Testis (tissue), 3 donors: Measurements from ENCODE around the gene COBL. TPM values are rescaled to one million over a fixed set of nuclear protein-coding genes. Genes with fewer than 3 reads are reported as not detected.

ENCODE experiments used
- DNase-seq: peaks from one replicate; pipeline ENCODE4 v3.0.0-alpha.2; 2019
- H3K27ac ChIP-seq, 2 donors: fragments of 200-600 bp; sonication (generic); one replicate each; pipeline ENCODE4 v1.5.1; 2019
- H3K27me3 ChIP-seq: fragments of 200-600 bp; sonication (generic); one replicate; pipeline ENCODE4 v1.5.1; 2019
- H3K36me3 ChIP-seq: fragments of 200-600 bp; sonication (generic); one replicate; pipeline ENCODE4 v1.5.1; 2017; ENCODE audit warnings: low read depth; ENCODE audit errors: missing control alignments
- H3K4me1 ChIP-seq: fragments of 200-600 bp; sonication (generic); one replicate; pipeline ENCODE4 v1.5.1; 2019
- H3K4me3 ChIP-seq, 2 donors: fragments of 200-600 bp; sonication (generic); one replicate each; pipeline ENCODE4 v1.5.1; 2017 to 2019
- H3K9me3 ChIP-seq: fragments of 200-600 bp; sonication (generic); one replicate; pipeline ENCODE4 v1.5.1; 2017
- POLR2A ChIP-seq: fragments of 450-650 bp; IDR thresholded peaks from one replicate; pipeline ENCODE4 v1.6.1; 2017; ENCODE audit warnings: antibody characterized with exemption, mild to moderate bottlenecking, moderate library complexity
- WGBS, 2 donors: methylation state at CpG; one replicate each; pipeline ENCODE4 v1.1.5; 2018; 5-methylcytosine and 5-hydroxymethylcytosine counted together
- intact Hi-C: fragments of 100-400 bp; cut with DNase I; formaldehyde crosslinking; loops from one replicate; pipeline ENCODE4 v1.15.1; 2023; ENCODE audit warnings: low total_unique reads
- polyA plus RNA-seq: library from polyadenylated mRNA; stranded (reverse); fragments of 350-450 nt; fragmentation: Illumina TruSeq; extraction: RNeasy Lipid Tissue Mini Kit (QIAGEN cat#74804); gene quantifications from one replicate; pipeline ENCODE4 v1.2.3, GENCODE V29; 2014; ENCODE audit warnings: low read depth, low replicate concordance; ENCODE audit not compliant: insufficient read depth
- total RNA-seq, 2 donors: library from RNA; depleted of rRNA; stranded (reverse); fragments of >200 nt; gene quantifications; one replicate each; pipeline ENCODE4 v1.2.3, GENCODE V29; 2016
- TF ChIP-seq, protein P1 (sequence below), 3 experiments: fragments of 450-650 bp in 2 of 3; fragments of 200-600 bp in 1 of 3; sonication (generic) in 1 of 3; IDR thresholded peaks; one replicate each; pipeline ENCODE4 v1.5.1; 2016 to 2019; ENCODE audit warnings: antibody characterized with exemption in 3 of 3, mild to moderate bottlenecking in 2 of 3, moderate library complexity in 1 of 3

Gene COBL
- total and polyA plus RNA-seq, 3 donors from 2014 or later = 9.2 to 14.8 (median 12.3) TPM

GRCh38 chr7:51129527-51130472, 186.8 kb downstream of the COBL start:
- Histone ChIP-seq H3K4me3 (no peak overlapping the region), H3K27ac (no peak overlapping the region), H3K4me1 (no peaks in the 10 kb centered on the region), H3K36me3 (no peaks in the 10 kb centered on the region), H3K9me3 (no peaks in the 10 kb centered on the region), H3K27me3 (no peaks in the 10 kb centered on the region)
- 75 to 76% methylated on average over 8 of the region's 8 CpGs for WGBS, 2 donors
- TF ChIP-seq, protein P1, sequence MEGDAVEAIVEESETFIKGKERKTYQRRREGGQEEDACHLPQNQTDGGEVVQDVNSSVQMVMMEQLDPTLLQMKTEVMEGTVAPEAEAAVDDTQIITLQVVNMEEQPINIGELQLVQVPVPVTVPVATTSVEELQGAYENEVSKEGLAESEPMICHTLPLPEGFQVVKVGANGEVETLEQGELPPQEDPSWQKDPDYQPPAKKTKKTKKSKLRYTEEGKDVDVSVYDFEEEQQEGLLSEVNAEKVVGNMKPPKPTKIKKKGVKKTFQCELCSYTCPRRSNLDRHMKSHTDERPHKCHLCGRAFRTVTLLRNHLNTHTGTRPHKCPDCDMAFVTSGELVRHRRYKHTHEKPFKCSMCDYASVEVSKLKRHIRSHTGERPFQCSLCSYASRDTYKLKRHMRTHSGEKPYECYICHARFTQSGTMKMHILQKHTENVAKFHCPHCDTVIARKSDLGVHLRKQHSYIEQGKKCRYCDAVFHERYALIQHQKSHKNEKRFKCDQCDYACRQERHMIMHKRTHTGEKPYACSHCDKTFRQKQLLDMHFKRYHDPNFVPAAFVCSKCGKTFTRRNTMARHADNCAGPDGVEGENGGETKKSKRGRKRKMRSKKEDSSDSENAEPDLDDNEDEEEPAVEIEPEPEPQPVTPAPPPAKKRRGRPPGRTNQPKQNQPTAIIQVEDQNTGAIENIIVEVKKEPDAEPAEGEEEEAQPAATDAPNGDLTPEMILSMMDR (IDR thresholded peaks at IDR 0.05) = no peak
- DNase-seq = no peak
- intact Hi-C loops = no loop called here

DNA sequence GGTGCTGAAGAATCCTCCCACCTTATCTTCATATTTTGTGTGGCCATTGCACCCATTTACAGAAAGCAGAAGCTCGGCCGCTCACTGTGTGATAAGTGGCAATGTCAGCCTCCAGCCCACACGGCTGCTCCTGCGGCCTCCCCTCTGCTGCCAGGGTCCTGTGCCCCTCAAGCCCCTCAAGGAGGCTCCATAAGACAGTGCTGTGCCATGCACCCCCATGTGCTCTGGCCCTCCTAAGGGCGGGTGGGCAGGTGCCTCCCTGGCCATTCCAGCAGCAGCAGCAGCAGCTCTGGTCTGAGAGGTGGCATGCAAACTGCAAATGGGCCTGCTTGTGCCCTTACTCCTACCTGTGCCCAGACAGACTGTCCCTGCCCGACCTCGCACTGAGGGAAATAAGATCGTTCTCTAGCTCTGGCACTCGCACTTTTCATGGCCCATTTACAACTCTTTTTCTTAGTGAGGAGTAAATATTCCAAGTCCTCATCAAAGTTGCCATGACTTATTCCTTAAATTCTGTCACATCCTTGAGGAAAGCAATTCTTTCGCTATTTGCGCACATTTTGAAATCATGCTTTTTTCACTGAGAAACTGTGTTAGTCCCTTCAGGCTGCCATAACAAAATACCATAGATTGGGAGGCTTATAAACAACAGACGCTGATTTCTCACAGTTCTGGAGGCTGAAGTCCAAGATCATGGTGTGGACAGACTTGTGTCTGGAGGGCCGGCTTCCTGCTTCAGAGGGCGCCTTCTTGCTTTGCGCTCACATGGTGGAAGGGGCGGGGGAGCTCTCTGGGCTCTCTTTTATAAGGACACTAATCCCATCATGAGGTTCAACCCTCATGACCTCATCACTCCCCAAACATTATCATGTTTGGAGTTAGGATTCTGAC, 187.8 kb downstream of the COBL start:
- no peak overlapping the region for H3K4me3 ChIP-seq
- DNase-seq = no peak
- no peaks in the 10 kb centered on the region for H3K27me3 ChIP-seq
- 81 to 87% methylated on average over 15 to 16 of the region's 16 CpGs for WGBS, 2 donors
- no peaks in the 10 kb centered on the region for H3K36me3 ChIP-seq
- intact Hi-C loops = no loop called here
- TF ChIP-seq POLR2A = no peak
- TF ChIP-seq, protein P1 (IDR thresholded peaks at IDR 0.05) = no peak
- no peaks in the 10 kb centered on the region for H3K4me1 ChIP-seq
- H3K27ac ChIP-seq = no peak overlapping the region
- H3K9me3 ChIP-seq = no peaks in the 10 kb centered on the region

DNA sequence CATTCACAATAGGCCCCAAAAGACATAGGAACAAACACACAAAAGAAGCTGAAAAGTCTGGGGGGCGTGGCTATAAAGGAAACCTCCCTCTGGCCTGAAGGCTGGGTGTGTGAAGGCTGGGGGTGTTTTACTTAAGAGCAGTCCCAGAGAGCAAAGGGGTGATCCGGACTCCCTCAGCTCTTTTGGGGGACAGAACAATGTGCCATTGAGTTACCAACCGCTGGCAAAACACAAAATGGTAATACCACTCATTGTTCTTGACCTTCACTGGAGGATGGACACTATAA, 189.0 kb downstream of the COBL start:
- no peak overlapping the region for H3K4me3 ChIP-seq
- no peaks in the 10 kb centered on the region for H3K27me3 ChIP-seq
- no peaks in the 10 kb centered on the region for H3K4me1 ChIP-seq
- intact Hi-C loops = no loop called here
- H3K9me3 ChIP-seq = no peaks in the 10 kb centered on the region
- no peaks in the 10 kb centered on the region for H3K36me3 ChIP-seq
- TF ChIP-seq POLR2A = no peak
- TF ChIP-seq, protein P1 (IDR thresholded peaks at IDR 0.05) = no peak
- 40 to 59% methylated on average over 3 of the region's 3 CpGs for WGBS, 2 donors
- H3K27ac ChIP-seq = no peak overlapping the region
- no peak for DNase-seq

GRCh38 chr7:51126813-51127617, 189.6 kb downstream of the COBL start:
- WGBS, 2 donors = 94% methylated on average over 19 of the region's 19 CpGs
- intact Hi-C loops = no loop called here
- Histone ChIP-seq H3K36me3 (no peaks in the 10 kb centered on the region), H3K4me3 (no peak overlapping the region), H3K9me3 (no peaks in the 10 kb centered on the region), H3K4me1 (no peaks in the 10 kb centered on the region), H3K27me3 (no peaks in the 10 kb centered on the region), H3K27ac (no peak overlapping the region)
- no peak for DNase-seq
- TF ChIP-seq, protein P1 (IDR thresholded peaks at IDR 0.05) = no peak
